ENCODE results near the gene CDH2.

The CDH2 gene

DNA sequence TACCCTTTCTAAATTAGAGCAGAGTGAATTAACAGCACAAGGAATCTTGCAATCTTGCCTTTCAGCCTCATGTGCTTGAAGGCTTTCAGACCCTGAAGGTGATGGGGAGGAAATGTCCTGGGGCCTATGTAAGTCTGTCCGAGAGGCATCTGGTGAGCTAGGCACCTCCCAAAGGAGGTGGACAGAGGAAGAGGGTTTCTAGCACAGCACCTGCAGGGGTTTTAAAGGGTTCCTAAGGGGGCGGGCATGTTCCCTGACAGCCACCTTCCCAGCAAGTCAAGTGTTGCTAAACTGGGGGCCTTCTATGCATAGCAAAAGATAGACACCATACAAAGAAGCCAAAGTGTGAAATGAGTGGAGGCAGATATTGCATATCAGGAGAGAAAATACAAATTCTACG is 88.5 kb downstream of the CDH2 start:
- no peak for DNase-seq (ENCODE audit: low read depth in 3 of 3)

DNA sequence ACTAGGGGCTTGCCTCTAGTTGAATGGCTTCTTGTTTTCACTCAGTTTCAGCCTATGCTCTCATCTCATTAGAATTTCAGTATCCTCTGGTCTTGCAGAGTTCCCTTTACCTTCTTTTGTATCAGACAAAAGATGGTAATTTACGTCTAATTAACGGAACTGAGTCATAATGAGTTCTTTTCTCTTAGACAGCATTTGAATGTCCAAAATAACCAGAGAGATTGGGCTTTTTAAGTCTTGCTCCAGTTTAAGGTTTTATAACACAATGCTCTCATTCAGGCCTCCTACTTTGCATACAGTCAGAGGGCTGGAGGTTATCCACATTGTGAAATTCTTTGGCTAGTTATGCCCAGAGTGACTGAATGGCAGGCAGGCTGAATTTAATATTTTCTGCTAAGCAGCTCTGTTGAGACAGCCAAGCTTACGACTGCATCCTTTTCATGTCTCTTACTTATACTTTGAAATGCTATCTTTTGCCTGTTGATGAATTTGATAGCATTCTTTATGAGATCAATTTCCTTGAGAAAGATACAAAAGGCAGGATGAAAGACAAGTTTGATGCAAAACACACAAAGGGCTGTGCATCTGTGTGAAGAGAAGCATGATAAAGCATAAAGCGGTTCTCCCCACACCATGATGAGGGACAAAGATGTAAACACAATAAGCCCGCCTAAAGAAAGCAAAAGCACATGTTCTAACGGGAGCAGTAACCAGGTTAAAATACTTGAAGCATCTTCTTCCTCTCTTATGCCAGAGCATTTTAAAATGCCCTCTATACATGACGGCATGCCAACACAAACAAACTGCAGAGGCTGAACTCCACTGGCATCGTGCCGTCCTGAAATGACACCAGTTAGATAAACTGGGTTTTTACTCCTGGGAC is 90.0 kb downstream of the CDH2 start:
- no peak for DNase-seq (ENCODE audit: low read depth in 3 of 3)

DNA sequence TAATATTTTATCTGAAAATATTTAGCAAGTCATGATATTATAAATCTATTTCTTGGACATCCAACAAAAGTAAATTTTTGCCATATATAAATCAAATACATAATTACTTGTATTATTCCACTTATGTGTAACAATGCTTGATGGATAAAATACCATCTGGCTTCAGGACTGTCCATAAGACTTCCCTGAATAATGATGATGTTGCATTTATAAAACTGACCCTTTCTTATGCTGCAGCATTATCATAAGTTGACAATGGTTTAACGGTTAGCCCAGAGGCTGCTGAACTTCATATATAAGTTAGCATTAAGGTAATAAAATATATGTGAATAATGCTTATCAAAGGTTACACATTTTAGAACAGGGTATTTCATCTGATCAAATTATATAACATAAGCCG is 95.4 kb downstream of the CDH2 start:
- DNase-seq (ENCODE audit: low read depth in 3 of 3) = no peak

DNA sequence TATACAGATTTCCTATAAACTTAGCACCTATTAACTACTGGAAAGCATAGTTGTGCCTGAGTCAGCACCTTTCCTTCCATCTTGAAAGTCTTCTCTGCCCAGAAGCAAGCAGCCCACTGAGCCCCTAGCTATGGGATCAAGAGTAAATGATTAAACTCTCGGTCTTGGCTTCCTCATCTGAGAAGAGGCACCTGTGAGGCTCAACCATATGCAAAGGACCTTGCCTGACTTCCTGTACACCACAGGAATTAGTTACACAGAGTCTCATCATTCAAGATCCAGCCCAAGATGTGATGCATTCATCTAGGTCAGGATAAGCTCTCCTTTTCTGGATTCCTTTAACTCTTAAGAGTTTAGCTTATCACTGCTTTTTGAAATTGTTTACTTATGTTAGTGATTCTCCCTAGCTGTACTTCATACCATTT is 96.0 kb downstream of the CDH2 start:
- DNase-seq (ENCODE audit: low read depth in 3 of 3) = no peak

DNA sequence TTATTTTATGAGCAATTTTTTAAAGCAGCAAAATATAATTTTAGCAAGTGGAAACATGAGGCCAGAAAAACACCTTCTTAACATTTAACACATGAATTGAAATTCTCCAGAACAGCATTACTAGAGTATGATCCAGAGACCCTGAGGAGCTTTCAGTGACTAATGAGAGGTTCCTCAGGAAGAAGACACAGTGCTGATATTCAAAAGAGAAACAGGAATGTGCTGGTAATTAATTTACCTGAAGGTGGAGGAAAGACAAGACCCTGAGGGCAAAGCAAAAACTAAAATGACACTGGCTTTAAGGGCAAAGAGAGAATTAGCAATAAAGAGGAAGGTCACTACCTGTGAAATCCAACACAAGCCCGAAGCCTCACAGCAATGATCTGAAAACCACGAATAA is 97.0 kb downstream of the CDH2 start:
- no peak for DNase-seq (ENCODE audit: low read depth in 3 of 3)

DNA sequence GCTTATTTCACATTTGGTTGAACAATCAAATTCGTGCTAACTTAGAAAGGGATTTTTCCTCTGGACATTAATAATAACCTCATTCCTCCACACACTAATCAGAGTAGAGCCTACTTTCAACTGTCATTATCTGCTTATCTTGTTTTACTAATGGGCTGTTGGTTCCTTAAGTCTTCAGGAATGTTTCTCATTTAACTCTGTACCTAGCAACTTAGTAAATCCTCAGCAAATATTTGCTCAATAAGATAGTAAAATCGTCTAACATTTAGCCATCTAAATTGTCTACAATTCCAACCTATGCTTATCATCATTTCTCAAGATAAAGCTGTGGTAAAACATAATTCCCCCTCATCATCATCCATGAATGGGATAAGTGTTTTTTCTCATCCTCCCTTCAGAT is 98.1 kb downstream of the CDH2 start:
- DNase-seq (ENCODE audit: low read depth in 3 of 3) = no peak

DNA sequence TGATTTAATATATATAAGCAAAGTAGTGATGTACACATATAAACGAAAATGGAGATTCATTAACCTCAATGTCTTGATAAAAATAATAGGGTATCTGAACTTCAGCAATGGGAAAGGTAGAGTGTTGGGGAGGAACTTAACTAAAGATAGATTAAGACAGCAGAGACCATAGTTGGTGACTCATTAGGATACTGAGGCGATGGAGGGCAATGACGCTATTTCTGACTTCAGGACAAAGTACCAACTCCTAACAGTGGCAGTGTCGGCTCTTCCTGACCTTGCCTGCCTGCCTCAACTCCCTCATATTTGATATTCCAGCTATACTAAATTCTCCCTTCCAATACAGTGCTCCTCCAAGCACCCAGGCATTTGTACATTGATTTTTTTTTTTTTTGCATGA is 98.6 kb downstream of the CDH2 start:
- no peak for DNase-seq (ENCODE audit: low read depth in 3 of 3)

DNA sequence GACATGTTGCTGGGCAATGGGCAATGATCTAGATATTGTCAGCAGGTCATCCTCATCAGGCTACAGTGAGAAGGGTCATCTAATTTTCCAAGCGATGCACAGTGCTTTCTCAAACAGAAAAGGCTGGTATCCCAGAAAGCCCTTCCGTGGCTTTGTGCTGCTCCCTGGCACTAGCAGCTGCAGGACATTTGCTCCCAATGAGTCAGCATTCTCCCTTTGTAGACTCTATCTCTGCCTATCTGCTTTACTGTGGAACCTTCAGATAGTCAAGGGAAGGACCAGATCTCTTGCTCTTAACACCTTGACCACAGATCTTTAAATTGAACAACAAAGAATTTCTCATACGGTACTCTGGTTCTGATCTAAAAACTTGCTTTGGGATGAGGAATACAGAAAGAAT is 101.4 kb downstream of the CDH2 start:
- no peak for DNase-seq (ENCODE audit: low read depth in 3 of 3)

DNA sequence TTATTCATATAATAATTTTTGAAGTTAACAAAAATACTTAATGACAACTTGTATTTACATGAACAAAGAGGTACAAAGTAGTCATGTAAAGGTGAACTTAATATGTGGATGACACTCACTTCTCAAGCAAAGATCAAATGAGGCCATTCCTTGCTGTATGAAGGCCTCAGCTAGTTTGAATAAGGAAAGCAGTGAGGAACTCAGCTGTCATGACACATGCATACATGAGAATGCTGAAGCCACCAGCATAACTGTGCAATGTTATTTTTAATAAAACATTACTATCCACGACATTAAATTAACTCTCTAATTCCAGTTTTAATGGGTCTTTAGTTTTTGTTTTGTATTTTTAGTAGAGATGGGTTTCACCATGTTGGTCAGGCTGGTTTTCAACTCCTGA is 102.9 kb downstream of the CDH2 start:
- DNase-seq (ENCODE audit: low read depth in 3 of 3) = no peak

DNA sequence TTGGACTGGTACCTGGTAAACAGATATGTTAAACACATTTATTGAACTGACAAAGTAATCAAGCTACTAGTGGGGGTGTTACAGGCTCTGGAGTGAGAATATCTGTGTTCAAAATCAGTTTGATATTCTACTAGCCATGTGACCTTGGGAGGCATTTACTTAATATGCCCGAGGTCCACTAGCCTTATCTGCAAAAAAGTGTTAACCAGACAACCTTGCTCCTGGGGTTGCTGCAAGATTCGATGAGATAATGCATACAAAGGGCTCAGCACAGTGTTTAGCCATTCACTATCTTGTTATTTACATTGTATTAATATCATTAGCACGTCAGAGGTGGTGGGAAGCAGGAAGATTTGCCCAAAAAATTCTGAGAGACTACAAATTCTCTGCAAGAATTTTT is 103.3 kb downstream of the CDH2 start:
- DNase-seq (ENCODE audit: low read depth in 3 of 3) = no peak

DNA sequence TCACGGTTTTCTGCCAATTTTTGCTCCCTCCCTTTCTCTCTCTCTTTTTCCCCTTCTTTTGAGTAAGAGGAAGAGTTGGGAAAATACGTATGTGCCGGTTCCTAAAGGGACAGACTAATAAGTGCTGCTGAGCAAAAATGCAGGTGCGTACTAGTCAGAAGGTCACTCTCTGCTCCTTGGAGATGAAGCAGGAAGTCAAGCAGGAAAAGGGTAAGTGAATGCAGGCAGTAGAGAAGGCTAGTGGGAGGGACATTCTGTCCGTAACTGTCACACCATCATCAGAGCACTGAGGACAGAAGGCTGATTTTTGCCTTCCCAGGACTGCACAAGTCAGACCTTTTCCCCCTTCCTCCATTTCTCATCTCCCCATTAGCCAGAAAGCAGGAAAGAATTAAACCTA is 105.7 kb downstream of the CDH2 start:
- DNase-seq (ENCODE audit: low read depth in 3 of 3) = no peak

DNA sequence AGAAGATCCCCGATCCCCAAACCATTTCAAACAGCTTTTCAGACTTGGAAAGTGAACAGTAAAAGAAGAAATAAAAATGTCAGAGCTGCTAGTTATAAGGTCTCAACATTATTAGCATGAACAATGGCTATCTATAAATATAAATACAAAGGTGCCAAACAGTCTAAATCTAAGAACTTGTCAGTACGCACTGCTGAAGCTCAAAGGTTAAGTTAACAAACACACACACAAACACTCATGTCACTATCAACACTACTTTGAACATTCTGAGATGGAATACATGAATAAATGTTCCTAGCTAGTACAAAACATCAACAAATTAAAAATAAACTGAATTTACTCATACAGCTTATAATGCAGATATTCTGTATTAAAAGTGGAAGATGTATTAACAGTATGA is 108.7 kb downstream of the CDH2 start:
- DNase-seq (ENCODE audit: low read depth in 3 of 3) = no peak

DNA sequence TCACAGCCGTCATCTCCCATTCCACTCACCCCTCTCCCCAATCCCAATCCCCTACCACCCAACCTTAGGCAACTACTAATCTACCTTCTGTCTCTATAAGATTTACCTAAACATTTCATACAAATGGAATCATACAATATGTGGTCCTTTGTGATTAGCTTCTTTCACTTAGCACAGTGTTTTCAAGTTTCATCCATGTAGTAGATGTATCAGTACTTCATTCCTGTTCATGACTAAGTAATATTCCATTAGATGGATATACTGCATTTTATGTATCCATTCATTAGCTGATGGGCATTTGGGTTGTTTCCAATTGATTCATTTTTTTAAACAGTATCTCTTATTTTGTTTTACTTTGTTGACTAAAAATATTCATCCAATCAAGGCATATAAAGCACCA is 109.6 kb downstream of the CDH2 start:
- DNase-seq (ENCODE audit: low read depth in 3 of 3) = no peak

DNA sequence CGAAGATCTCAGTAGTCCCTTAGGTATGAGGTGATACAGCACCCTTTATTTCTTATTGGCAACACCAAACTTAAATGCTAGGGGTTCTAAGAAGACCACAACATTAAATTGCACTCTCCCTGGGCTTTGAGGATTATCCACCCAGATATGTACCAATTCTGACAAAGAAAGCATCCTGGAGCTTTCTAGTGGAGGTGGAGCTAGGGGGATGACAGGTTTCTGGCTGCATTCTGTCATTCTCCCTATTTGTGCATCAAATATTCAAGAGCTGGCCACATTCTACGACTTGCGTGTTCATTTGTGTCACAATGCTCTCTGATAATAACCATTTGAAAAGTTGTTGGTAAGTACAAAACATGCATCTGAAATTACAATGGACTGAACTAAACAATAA is 111.1 kb downstream of the CDH2 start:
- DNase-seq (ENCODE audit: low read depth in 3 of 3) = no peak

DNA sequence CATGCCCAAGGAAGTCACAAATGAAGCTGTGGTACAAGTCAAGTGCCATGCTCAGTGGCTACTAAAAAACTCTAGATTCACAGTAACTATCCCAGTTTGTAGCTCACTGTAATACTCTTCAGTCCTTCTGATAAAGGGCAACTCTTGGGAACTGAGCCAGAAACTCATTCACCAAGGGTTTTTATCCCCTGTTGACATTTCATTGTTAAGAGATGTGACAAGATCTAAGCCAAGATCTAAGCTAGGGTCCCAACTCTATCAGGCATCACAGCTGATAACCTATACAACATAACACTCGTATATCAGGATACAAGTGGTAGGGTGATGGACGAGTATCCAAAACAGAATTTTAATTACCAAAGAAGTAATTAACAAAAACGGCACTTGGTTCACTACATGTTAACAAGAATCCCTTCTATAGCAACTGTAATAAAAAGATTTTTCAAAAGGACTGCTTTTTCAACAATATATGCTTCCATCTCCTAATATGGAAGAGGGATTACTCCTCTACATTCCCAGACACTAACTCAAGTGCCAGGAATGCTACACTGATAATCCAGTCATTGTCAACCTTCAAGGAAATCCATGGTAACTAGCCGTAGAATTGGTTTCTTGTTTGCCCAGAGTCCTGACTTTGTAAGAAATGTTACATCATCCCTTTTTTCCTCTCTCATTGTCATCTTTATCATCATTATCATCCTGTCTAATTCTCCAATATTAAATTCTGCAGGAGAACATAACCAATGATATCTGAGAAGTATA is 111.7 kb downstream of the CDH2 start:
- DNase-seq (ENCODE audit: low read depth in 3 of 3) = no peak

DNA sequence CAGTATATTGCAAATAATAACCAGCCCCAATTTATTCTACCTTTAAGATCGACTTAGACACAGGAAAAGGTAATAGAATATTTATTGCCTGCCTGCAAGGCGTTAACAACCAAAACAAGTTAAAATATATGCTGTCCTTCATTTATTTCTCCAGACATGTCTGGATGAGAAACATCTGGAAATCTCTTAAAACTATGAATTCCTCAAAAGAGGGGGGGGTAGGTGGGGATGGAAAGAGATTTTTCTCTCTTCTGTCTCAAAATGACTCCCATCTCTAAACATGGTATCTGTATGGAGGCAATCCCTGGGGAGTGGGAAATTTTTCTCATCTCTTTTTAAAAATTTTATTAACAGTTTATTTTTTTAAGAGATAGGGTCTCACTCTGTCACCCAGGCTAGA is 113.0 kb downstream of the CDH2 start:
- no peak for DNase-seq (ENCODE audit: low read depth in 3 of 3)

DNA sequence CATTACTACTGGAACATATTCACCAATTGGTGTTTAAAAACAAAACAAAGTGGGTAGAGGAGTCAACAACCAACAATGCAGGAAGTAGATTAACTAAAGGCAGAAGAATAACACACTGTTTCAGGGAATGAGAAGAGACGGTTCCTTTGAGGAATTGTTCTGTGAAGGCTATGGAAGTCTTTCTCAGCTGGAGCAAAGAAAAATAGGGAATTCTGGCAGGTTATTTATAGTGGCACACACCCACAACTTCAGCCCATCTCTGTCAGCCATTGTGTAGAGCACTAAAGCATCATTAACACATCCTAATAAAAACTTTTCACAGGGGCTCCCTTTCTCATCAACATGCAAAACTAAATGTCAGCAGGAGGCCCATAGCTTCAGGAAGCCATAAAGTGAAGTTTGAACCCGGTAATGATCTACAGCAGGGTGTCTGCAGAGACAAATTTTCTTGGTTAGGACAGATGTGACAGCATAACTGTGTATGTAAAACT is 113.6 kb downstream of the CDH2 start:
- no peak for DNase-seq (ENCODE audit: low read depth in 3 of 3)

DNA sequence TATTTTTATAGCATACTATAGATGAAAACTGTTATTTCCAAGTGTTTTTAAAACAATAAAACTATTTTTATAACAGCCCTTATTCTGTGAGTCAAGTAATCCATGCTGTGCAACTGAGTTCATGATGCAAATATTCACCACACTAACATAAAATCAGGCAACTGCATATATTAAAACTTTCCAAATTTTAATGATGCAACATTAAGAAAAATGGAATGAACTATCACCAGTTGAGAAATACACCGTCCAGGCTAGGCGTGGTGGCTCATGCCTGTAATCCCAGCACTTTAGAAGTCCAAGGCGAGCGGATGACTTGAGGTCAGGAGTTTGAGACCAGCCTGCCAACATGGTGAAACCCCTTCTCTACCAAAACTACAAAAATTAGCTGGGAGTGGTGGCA is 114.5 kb downstream of the CDH2 start:
- no peak for DNase-seq (ENCODE audit: low read depth in 3 of 3)

DNA sequence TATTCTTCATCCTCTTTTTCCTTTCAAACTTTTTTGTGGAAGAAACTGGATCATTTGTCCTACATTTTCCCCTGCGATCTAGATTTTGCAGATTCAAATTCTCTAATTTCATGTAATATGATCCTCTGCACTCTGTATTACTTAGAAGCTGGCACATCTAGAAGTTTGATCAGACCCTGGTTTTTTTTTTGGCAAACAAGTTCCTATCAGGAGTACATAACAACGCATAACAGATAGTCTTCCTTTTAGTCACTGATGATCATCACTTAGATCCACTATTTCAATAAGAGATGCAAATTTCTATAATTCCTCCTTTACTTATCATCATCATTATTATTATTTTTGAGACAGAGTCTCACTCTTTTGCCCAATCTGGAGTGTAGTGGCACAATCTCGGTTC is 117.1 kb downstream of the CDH2 start:
- no peak for DNase-seq (ENCODE audit: low read depth in 3 of 3)

DNA sequence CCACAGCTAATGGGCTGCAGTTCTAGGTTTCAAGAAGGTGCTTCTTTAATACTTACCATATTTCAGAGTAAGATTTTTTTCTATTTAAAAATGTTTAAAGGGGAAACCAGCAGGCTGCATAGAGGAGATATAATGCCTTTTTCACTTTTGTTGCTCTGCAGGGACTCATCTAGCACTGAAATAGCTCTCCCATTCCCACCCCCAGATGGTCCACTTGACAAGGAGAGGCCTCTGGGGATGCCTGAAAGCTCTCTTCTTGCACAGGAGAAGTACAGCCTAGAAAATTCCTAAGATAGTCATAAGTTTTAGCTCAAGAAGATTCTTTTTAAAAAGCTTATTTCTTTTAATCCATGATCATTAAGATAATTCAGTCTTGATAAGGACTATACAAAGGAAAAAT is 126.4 kb downstream of the CDH2 start:
- no peak for DNase-seq (ENCODE audit: low read depth in 3 of 3)

DNA sequence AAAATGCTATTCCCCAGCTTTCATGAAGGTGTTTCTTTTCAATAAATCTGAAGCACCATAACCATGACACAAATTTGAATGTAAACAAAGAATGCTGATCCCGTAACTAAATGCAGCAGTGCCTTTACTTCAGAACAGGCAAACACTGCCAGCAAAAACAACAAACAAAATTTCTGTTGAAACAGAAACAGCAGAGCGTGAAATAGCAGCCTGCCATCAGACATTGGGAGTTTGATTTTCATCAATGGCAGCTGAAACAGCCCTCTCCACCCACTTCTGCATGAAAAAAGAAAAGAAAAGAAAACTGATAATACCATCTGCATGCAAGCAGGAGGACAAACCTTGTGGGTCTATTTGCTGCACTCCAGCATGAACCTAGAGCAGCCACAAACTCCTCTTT is 128.3 kb downstream of the CDH2 start:
- no peak for DNase-seq (ENCODE audit: low read depth in 3 of 3)

DNA sequence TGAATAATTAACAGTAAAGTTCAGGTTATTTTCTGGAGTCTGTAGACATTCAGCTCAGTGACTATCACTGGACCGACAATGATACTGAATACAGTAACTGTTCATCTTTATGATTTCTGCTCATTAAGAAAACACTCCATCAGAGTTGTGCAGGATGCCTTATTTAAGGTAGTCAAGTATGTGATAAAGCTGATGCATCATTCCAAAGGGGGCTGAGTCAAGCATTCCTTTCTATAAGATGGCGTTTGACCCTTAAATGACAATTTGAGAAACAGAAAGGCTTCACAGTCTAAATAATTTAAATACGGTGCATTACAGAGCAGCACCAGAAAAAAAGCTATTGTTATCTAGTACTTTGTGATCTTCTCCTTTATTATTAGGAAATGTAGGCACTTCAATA is 131.1 kb downstream of the CDH2 start:
- DNase-seq (ENCODE audit: low read depth in 3 of 3) = no peak

DNA sequence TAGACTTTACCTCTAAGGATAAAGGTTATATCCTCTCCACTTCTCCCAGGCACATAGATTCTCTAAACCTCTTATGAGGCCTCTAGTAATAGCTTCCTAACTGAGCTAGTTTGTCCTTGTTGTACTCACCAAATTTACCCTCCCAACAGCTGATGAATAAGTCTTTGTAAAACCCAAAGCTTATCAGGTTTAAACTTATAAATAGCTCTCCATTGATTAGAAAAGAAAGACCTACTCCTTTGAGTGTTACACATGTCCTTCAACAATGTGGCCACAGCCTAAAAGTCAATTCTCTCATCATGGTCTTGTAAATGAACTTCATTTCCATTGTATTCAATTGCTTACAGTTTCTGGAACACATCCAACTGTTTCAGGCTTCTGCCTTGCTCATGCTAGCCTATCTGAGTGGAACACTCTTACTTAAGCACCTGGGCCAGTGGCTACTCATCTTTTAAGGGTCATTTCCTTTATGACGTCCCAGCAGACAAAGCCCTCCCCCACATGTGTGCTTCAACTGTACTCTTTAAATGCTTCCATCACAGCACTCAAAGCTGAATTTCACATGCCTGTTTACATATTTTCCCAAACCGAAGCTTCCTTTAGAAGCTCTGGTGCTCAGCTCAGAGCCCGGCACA is 131.6 kb downstream of the CDH2 start:
- no peak for DNase-seq (ENCODE audit: low read depth in 3 of 3)
